Measurements from ENCODE around the gene ELMO2. TPM values are rescaled to one million over a fixed set of nuclear protein-coding genes. Genes with fewer than 3 reads are reported as not detected.
A peak's percentile ranks its signal among the peaks of the same experiment; 100 is the strongest.

The ELMO2 gene
- total RNA-seq, 2 donors from 2014 or later, result 35.0 to 37.6 TPM

- Histone ChIP-seq H3K4me3 (no peak overlapping the region), H3K36me3 (replicated peaks in 1 of 2; ENCODE audit: insufficient read depth in 1 of 2, low read depth in 2 of 2) (peaks cover 0 to 4% of the 10 kb centered on the region in 2 donors), H3K4me1 (peaks cover 50% of the 10 kb centered on the region), H3K27me3 (no peaks in the 10 kb centered on the region), H3K9me3 (no peaks in the 10 kb centered on the region), H3K27ac (no peak overlapping the region)
- DNase-seq, result no peak
- TF ChIP-seq CTCF (IDR thresholded peaks at IDR 0.05) (no peak), POLR2A (IDR thresholded peaks at IDR 0.05) (no peak)
- no peak for ATAC-seq
- WGBS, 2 donors, result 68 to 73% methylated on average over 5 of the region's 5 CpGs
- intact Hi-C loops (cut with DNase I), result no loop called here
These were observed 45.0 kb downstream of the ELMO2 start for GRCh38 chr20:46361381-46361780.

GRCh38 chr20:46359233-46359751, 47.1 kb downstream of the ELMO2 start:
- Histone ChIP-seq H3K27me3 (no peaks in the 10 kb centered on the region), H3K4me1 (peaks cover 36% of the 10 kb centered on the region), H3K9me3 (no peaks in the 10 kb centered on the region), H3K27ac (no peak overlapping the region), H3K36me3 (replicated peaks in 1 of 2; ENCODE audit: insufficient read depth in 1 of 2, low read depth in 2 of 2) (no peaks in the 10 kb centered on the region), H3K4me3 (no peak overlapping the region)
- no peak for TF ChIP-seq CTCF (IDR thresholded peaks at IDR 0.05)
- no peak for TF ChIP-seq POLR2A (IDR thresholded peaks at IDR 0.05)
- DNase-seq (no peak), ATAC-seq (no peak)
- 46 to 63% methylated on average over 10 of the region's 10 CpGs for WGBS, 2 donors
- intact Hi-C loops (cut with DNase I), result no loop called here

GRCh38 chr20:46358346-46359058, 47.9 kb downstream of the ELMO2 start:
- Histone ChIP-seq H3K4me1 (peaks cover 34% of the 10 kb centered on the region), H3K9me3 (no peaks in the 10 kb centered on the region), H3K27ac (no peak overlapping the region), H3K36me3 (replicated peaks in 1 of 2; ENCODE audit: insufficient read depth in 1 of 2, low read depth in 2 of 2) (no peaks in the 10 kb centered on the region), H3K27me3 (no peaks in the 10 kb centered on the region), H3K4me3 (no peak overlapping the region)
- intact Hi-C loops (cut with DNase I), result no loop called here
- TF ChIP-seq CTCF (IDR thresholded peaks at IDR 0.05) (no peak), POLR2A (IDR thresholded peaks at IDR 0.05) (no peak)
- no peak for DNase-seq
- WGBS, 2 donors, result 86 to 88% methylated on average over 11 to 19 of the region's 19 CpGs
- no peak for ATAC-seq

- H3K4me1 ChIP-seq, result peaks cover 19% of the 10 kb centered on the region
- ATAC-seq, result no peak
- DNase-seq, result peak in 3 of 4 donors; percentile 25 to 49 (median 41)
- no peaks in the 10 kb centered on the region for H3K36me3 ChIP-seq (replicated peaks in 1 of 2; ENCODE audit: insufficient read depth in 1 of 2, low read depth in 2 of 2)
- H3K27me3 ChIP-seq, result no peaks in the 10 kb centered on the region
- TF ChIP-seq CTCF (IDR thresholded peaks at IDR 0.05) (no peak), POLR2A (IDR thresholded peaks at IDR 0.05) (no peak)
- H3K4me3 ChIP-seq, result no peak overlapping the region
- no peaks in the 10 kb centered on the region for H3K9me3 ChIP-seq
- intact Hi-C loops (cut with DNase I), result no loop called here
- H3K27ac ChIP-seq, result no peak overlapping the region
- 4 to 13% methylated on average over 11 to 13 of the region's 13 CpGs for WGBS, 2 donors
These were observed 49.3 kb downstream of the ELMO2 start for GRCh38 chr20:46357030-46357514.
